ENCODE results near the gene FCRLB. TPM values are rescaled to one million over a fixed set of nuclear protein-coding genes. Genes with fewer than 3 reads are reported as not detected.
"Not testable (repeated sequence)": the region's sequence is repeated elsewhere in the genome, so short reads cannot be mapped to it uniquely, and the experiment has no call there.

FCRLB gene
- total and polyA plus RNA-seq, 5 donors = 0.28 to 0.68 (median 0.60) TPM

- Histone ChIP-seq H3K27ac (ENCODE audit: low read length) (no peak overlapping the region), H3K27me3 (ENCODE audit: control insufficient read depth, insufficient read depth) (no peaks in the 10 kb centered on the region), H3K4me3 (ENCODE audit: low read length) (no peak overlapping the region), H3K9me3 (ENCODE audit: control insufficient read depth, low read length) (no peaks in the 10 kb centered on the region), H3K4me1 (ENCODE audit: control insufficient read depth, insufficient read depth, low read length) (peaks cover 1% of the 10 kb centered on the region)
- intact Hi-C loops (cut with DNase I) = loop anchor here in 3 of 4 donors (5.0 to 10.0 kb wide), 5 partner anchors 96 to 258 kb away; no protein-coding TSS in a partner anchor
- no peak for ATAC-seq
- no peak for DNase-seq
- WGBS = 80% methylated on average over 9 of the region's 9 CpGs
Observed at GRCh38 chr1:161743231-161743630, 21.9 kb downstream of the FCRLB start.

GRCh38 chr1:161747801-161748200, 26.5 kb downstream of the FCRLB start:
- ATAC-seq (no peak), DNase-seq (no peak)
- H3K27ac ChIP-seq (ENCODE audit: low read length) = no peak overlapping the region
- no peaks in the 10 kb centered on the region for H3K9me3 ChIP-seq (ENCODE audit: control insufficient read depth, low read length)
- peaks cover 5% of the 10 kb centered on the region for H3K4me1 ChIP-seq (ENCODE audit: control insufficient read depth, insufficient read depth, low read length)
- 63% methylated on average over 6 of the region's 6 CpGs for WGBS
- intact Hi-C loops (cut with DNase I) = loop anchor here in 3 of 4 donors (10.0 kb wide), 4 partner anchors 103 to 263 kb away; no protein-coding TSS in a partner anchor
- H3K4me3 ChIP-seq (ENCODE audit: low read length) = no peak overlapping the region
- H3K27me3 ChIP-seq (ENCODE audit: control insufficient read depth, insufficient read depth) = no peaks in the 10 kb centered on the region

GRCh38 chr1:161749509-161750407, 28.4 kb downstream of the FCRLB start, which contains the start of gene DUSP12:
DUSP12 (plus strand) TSS chr1:161749786; CDS start chr1:161749802, 16 bp downstream.
- Histone ChIP-seq H3K9me3 (ENCODE audit: control insufficient read depth, low read length) (no peaks in the 10 kb centered on the region), H3K4me1 (ENCODE audit: control insufficient read depth, insufficient read depth, low read length) (peaks cover 5% of the 10 kb centered on the region), H3K27me3 (ENCODE audit: control insufficient read depth, insufficient read depth) (no peaks in the 10 kb centered on the region), H3K27ac (ENCODE audit: low read length) (peak within 1 kb of the TSS; percentile 86), H3K4me3 (ENCODE audit: low read length) (peak within 1 kb of the TSS; percentile 81)
- under 1% methylated on average over 65 of the region's 65 CpGs for WGBS
- intact Hi-C loops (cut with DNase I) = loop anchor here in 3 of 4 donors (10.0 kb wide), 4 partner anchors 105 to 265 kb away; no protein-coding TSS in a partner anchor
- DNase-seq (peak; percentile 96 to 98 (median 97)), ATAC-seq (peak; percentile 99)

GRCh38 chr1:161763522-161764098, 42.3 kb downstream of the FCRLB start:
- Histone ChIP-seq H3K27ac (ENCODE audit: low read length) (no peak overlapping the region), H3K27me3 (ENCODE audit: control insufficient read depth, insufficient read depth) (no peaks in the 10 kb centered on the region), H3K4me3 (ENCODE audit: low read length) (no peak overlapping the region), H3K9me3 (ENCODE audit: control insufficient read depth, low read length) (no peaks in the 10 kb centered on the region), H3K4me1 (ENCODE audit: control insufficient read depth, insufficient read depth, low read length) (peaks cover 2% of the 10 kb centered on the region)
- peak in 1 of 3 donors; percentile 41 for DNase-seq
- 70% methylated on average over 7 of the region's 7 CpGs for WGBS
- ATAC-seq = no peak
- intact Hi-C loops (cut with DNase I) = no loop called here

- intact Hi-C loops (cut with DNase I) = no loop called here
- peaks cover 2% of the 10 kb centered on the region for H3K4me1 ChIP-seq (ENCODE audit: control insufficient read depth, insufficient read depth, low read length)
- peak; percentile 87 to 94 (median 94) for DNase-seq
Observed at GRCh38 chr1:161766102-161766981, 45.0 kb downstream of the FCRLB start, which contains the start of gene ATF6. ATF6 (plus strand) TSS chr1:161766320; CDS start chr1:161766361, 41 bp downstream.

GRCh38 chr1:161768461-161768860, 47.1 kb downstream of the FCRLB start:
- no peaks in the 10 kb centered on the region for H3K9me3 ChIP-seq (ENCODE audit: control insufficient read depth, low read length)
- intact Hi-C loops (cut with DNase I) = no loop called here
- no peaks in the 10 kb centered on the region for H3K27me3 ChIP-seq (ENCODE audit: control insufficient read depth, insufficient read depth)
- no peak overlapping the region for H3K4me3 ChIP-seq (ENCODE audit: low read length)
- no peak for DNase-seq
- H3K27ac ChIP-seq (ENCODE audit: low read length) = no peak overlapping the region
- WGBS = 93% methylated on average over 5 of the region's 5 CpGs
- no peak for ATAC-seq
- H3K4me1 ChIP-seq (ENCODE audit: control insufficient read depth, insufficient read depth, low read length) = peaks cover 2% of the 10 kb centered on the region

More at GRCh38 chr1:161766102-161766981, 45.0 kb downstream of the FCRLB start, which contains the start of gene ATF6:
- no peaks in the 10 kb centered on the region for H3K9me3 ChIP-seq (ENCODE audit: control insufficient read depth, low read length)
- no peaks in the 10 kb centered on the region for H3K27me3 ChIP-seq (ENCODE audit: control insufficient read depth, insufficient read depth)
- peak; percentile 90 to 92 for ATAC-seq
- peak within 1 kb of the TSS; percentile 97 for H3K4me3 ChIP-seq (ENCODE audit: low read length)
- H3K27ac ChIP-seq (ENCODE audit: low read length) = peak within 1 kb of the TSS; percentile 56
- under 1% methylated on average over 35 of the region's 35 CpGs for WGBS

- intact Hi-C loops (cut with DNase I) = no loop called here
- peaks cover 2% of the 10 kb centered on the region for H3K4me1 ChIP-seq (ENCODE audit: control insufficient read depth, insufficient read depth, low read length)
Observed at GRCh38 chr1:161768986-161769672, 47.8 kb downstream of the FCRLB start.

GRCh38 chr1:161769673-161770045, 48.3 kb downstream of the FCRLB start:
- ATAC-seq; H3K27ac ChIP-seq (ENCODE audit: low read length); H3K4me1 ChIP-seq (ENCODE audit: control insufficient read depth, insufficient read depth, low read length); DNase-seq; intact Hi-C loops (cut with DNase I); H3K27me3 ChIP-seq (ENCODE audit: control insufficient read depth, insufficient read depth); H3K9me3 ChIP-seq (ENCODE audit: control insufficient read depth, low read length); H3K4me3 ChIP-seq (ENCODE audit: low read length): not testable (repeated sequence)
- 85% methylated on average over 5 of the region's 5 CpGs for WGBS

More at GRCh38 chr1:161768986-161769672, 47.8 kb downstream of the FCRLB start:
- no peak overlapping the region for H3K27ac ChIP-seq (ENCODE audit: low read length)
- DNase-seq = no peak
- H3K4me3 ChIP-seq (ENCODE audit: low read length) = no peak overlapping the region
- no peak for ATAC-seq
- no peaks in the 10 kb centered on the region for H3K9me3 ChIP-seq (ENCODE audit: control insufficient read depth, low read length)
- no peaks in the 10 kb centered on the region for H3K27me3 ChIP-seq (ENCODE audit: control insufficient read depth, insufficient read depth)

- no peak overlapping the region for H3K4me3 ChIP-seq (ENCODE audit: low read length)
- no peaks in the 10 kb centered on the region for H3K27me3 ChIP-seq (ENCODE audit: control insufficient read depth, insufficient read depth)
- H3K4me1 ChIP-seq (ENCODE audit: control insufficient read depth, insufficient read depth, low read length) = peaks cover 2% of the 10 kb centered on the region
- no peaks in the 10 kb centered on the region for H3K9me3 ChIP-seq (ENCODE audit: control insufficient read depth, low read length)
- no peak overlapping the region for H3K27ac ChIP-seq (ENCODE audit: low read length)
- intact Hi-C loops (cut with DNase I) = no loop called here
- ATAC-seq (no peak), DNase-seq (no peak)
- 96% methylated on average over 3 of the region's 3 CpGs for WGBS
Observed at GRCh38 chr1:161770250-161770649, 48.9 kb downstream of the FCRLB start.

GRCh38 chr1:161771161-161771560, 49.8 kb downstream of the FCRLB start:
- Histone ChIP-seq H3K9me3 (ENCODE audit: control insufficient read depth, low read length) (no peaks in the 10 kb centered on the region), H3K27me3 (ENCODE audit: control insufficient read depth, insufficient read depth) (no peaks in the 10 kb centered on the region), H3K4me3 (ENCODE audit: low read length) (no peak overlapping the region), H3K27ac (ENCODE audit: low read length) (no peak overlapping the region), H3K4me1 (ENCODE audit: control insufficient read depth, insufficient read depth, low read length) (peaks cover 2% of the 10 kb centered on the region)
- intact Hi-C loops (cut with DNase I) = no loop called here
- no peak for DNase-seq
- no peak for ATAC-seq
- WGBS = 67% methylated on average over 5 of the region's 5 CpGs
